ENCODE results near the gene SCIN.
A peak's percentile ranks its signal among the peaks of the same experiment; 100 is the strongest.

Gene SCIN

GRCh38 chr7:12674861-12675260 is 104.3 kb downstream of the SCIN start:
- Histone ChIP-seq H3K27ac (no peak overlapping the region), H3K27me3 (ENCODE audit: control insufficient read depth, insufficient read depth, low read length) (no peaks in the 10 kb centered on the region), H3K4me3 (ENCODE audit: low read depth, low read length) (peak overlapping the region; percentile 43), H3K9me3 (ENCODE audit: control insufficient read depth, low read length) (no peaks in the 10 kb centered on the region), H3K9ac (no peak overlapping the region), H2AFZ (peak overlapping the region; percentile 45), H3K4me2 (ENCODE audit: low read length) (peak overlapping the region; percentile 55), H3K4me1 (no peaks in the 10 kb centered on the region), H3K36me3 (ENCODE audit: control insufficient read depth, insufficient read depth, low read length) (no peaks in the 10 kb centered on the region), H3K79me2 (no peaks in the 10 kb centered on the region)
- peak; percentile 49 for TF ChIP-seq CTCF (IDR thresholded peaks at IDR 0.05)

GRCh38 chr7:12683678-12684585 is 113.4 kb downstream of the SCIN start:
- H3K4me1 ChIP-seq, result no peaks in the 10 kb centered on the region
- peak overlapping the region; percentile 47 for H2AFZ ChIP-seq
- no peak overlapping the region for H3K27ac ChIP-seq
- no peaks in the 10 kb centered on the region for H3K27me3 ChIP-seq (ENCODE audit: control insufficient read depth, insufficient read depth, low read length)
- TF ChIP-seq CTCF (IDR thresholded peaks at IDR 0.05), result no peak
- H3K9ac ChIP-seq, result no peak overlapping the region
- H3K4me3 ChIP-seq (ENCODE audit: low read depth, low read length), result no peak overlapping the region
- no peaks in the 10 kb centered on the region for H3K79me2 ChIP-seq
- H3K9me3 ChIP-seq (ENCODE audit: control insufficient read depth, low read length), result no peaks in the 10 kb centered on the region
- no peaks in the 10 kb centered on the region for H3K36me3 ChIP-seq (ENCODE audit: control insufficient read depth, insufficient read depth, low read length)
- no peak overlapping the region for H3K4me2 ChIP-seq (ENCODE audit: low read length)

GRCh38 chr7:12684733-12685132 is 114.2 kb downstream of the SCIN start:
- no peaks in the 10 kb centered on the region for H3K79me2 ChIP-seq
- no peak overlapping the region for H3K4me3 ChIP-seq (ENCODE audit: low read depth, low read length)
- no peaks in the 10 kb centered on the region for H3K4me1 ChIP-seq
- no peaks in the 10 kb centered on the region for H3K36me3 ChIP-seq (ENCODE audit: control insufficient read depth, insufficient read depth, low read length)
- no peak overlapping the region for H2AFZ ChIP-seq
- no peaks in the 10 kb centered on the region for H3K9me3 ChIP-seq (ENCODE audit: control insufficient read depth, low read length)
- no peak overlapping the region for H3K9ac ChIP-seq
- H3K27ac ChIP-seq, result no peak overlapping the region
- H3K4me2 ChIP-seq (ENCODE audit: low read length), result no peak overlapping the region
- TF ChIP-seq CTCF (IDR thresholded peaks at IDR 0.05), result no peak
- H3K27me3 ChIP-seq (ENCODE audit: control insufficient read depth, insufficient read depth, low read length), result no peaks in the 10 kb centered on the region

- H3K79me2 ChIP-seq, result no peaks in the 10 kb centered on the region
- H3K4me3 ChIP-seq (ENCODE audit: low read depth, low read length), result peak overlapping the region; percentile 74
- no peak overlapping the region for H3K9ac ChIP-seq
- peak overlapping the region; percentile 99 for H2AFZ ChIP-seq
- no peaks in the 10 kb centered on the region for H3K27me3 ChIP-seq (ENCODE audit: control insufficient read depth, insufficient read depth, low read length)
- H3K36me3 ChIP-seq (ENCODE audit: control insufficient read depth, insufficient read depth, low read length), result no peaks in the 10 kb centered on the region
- no peaks in the 10 kb centered on the region for H3K4me1 ChIP-seq
- no peak overlapping the region for H3K4me2 ChIP-seq (ENCODE audit: low read length)
- H3K9me3 ChIP-seq (ENCODE audit: control insufficient read depth, low read length), result no peaks in the 10 kb centered on the region
- no peak overlapping the region for H3K27ac ChIP-seq
- no peak for TF ChIP-seq CTCF (IDR thresholded peaks at IDR 0.05)
Measured at GRCh38 chr7:12685550-12685949, 115.0 kb downstream of the SCIN start.
